Prostate gland (tissue), 2 donors: ENCODE measurements around the gene ACTN1. TPM values are rescaled to one million over a fixed set of nuclear protein-coding genes. Genes with fewer than 3 reads are reported as not detected.

Experiments
- DNase-seq: peaks from one replicate; pipeline ENCODE4 v3.0.0-alpha.2; 2019; ENCODE audit warnings: low spot score
- H3K27ac ChIP-seq, 2 donors: fragments of 200-600 bp; sonication (generic); 2 replicates each; pipeline ENCODE4 v1.5.1; 2017 to 2019
- H3K27me3 ChIP-seq: fragments of 200-600 bp; sonication (generic); replicated peaks from 2 replicates; pipeline ENCODE4 v1.5.1; 2019; ENCODE audit not compliant: insufficient read depth
- H3K36me3 ChIP-seq, 2 donors: fragments of 200-600 bp; sonication (generic); 1 replicate in 1 of 2; 2 replicates in 1 of 2; pipeline versions ENCODE4 v1.5.1 to v1.8.1; 2017 to 2019
- H3K4me1 ChIP-seq: fragments of 200-600 bp; sonication (generic); replicated peaks from 2 replicates; pipeline ENCODE4 v1.5.1; 2019
- H3K4me3 ChIP-seq, 2 donors: fragments of 200-600 bp; sonication (generic); 2 replicates each; pipeline ENCODE4 v1.5.1; 2017 to 2019
- H3K9me3 ChIP-seq: fragments of 200-600 bp; sonication (generic); 2 replicates; pipeline ENCODE4 v1.5.1; 2017
- CTCF ChIP-seq, 4 experiments: fragments of 200-600 bp in 2 of 4; fragments of 450-650 bp in 2 of 4; sonication (generic) in 2 of 4; IDR thresholded peaks; 1 replicate in 3 of 4; 2 replicates in 1 of 4; pipeline ENCODE4 v1.5.1; 2016 to 2019; ENCODE audit warnings: antibody characterized with exemption in 4 of 4, mild to moderate bottlenecking in 2 of 4, moderate library complexity in 2 of 4
- POLR2A ChIP-seq: fragments of 450-650 bp; IDR thresholded peaks from one replicate; pipeline ENCODE4 v1.6.1; 2016; ENCODE audit warnings: antibody characterized with exemption, mild to moderate bottlenecking
- POLR2AphosphoS5 ChIP-seq: sonication (generic); formaldehyde crosslinking; IDR thresholded peaks from one replicate; pipeline ENCODE4 v1.6.1; 2017; ENCODE audit warnings: antibody characterized with exemption
- WGBS: methylation state at CpG from one replicate; pipeline ENCODE4 v1.1.5; 2018; 5-methylcytosine and 5-hydroxymethylcytosine counted together
- intact Hi-C: fragments of 100-400 bp; cut with DNase I; formaldehyde crosslinking; loops from one replicate; pipeline ENCODE4 v1.14.2; 2022
- total RNA-seq, 2 donors: library from RNA; depleted of rRNA; stranded (reverse); fragments of >200 nt; gene quantifications; one replicate each; pipeline ENCODE4 v1.1.0, GENCODE V29; 2016

The ACTN1 gene
- total RNA-seq, 2 donors from 2014 or later = 197 to 240 TPM

GRCh38 chr14:68944162-68944561 is 34.9 kb downstream of the ACTN1 start:
- Histone ChIP-seq H3K4me3 (no peak overlapping the region), H3K27ac (peak overlapping the region; percentile 63 to 98), H3K27me3 (no peaks in the 10 kb centered on the region), H3K9me3 (no peaks in the 10 kb centered on the region), H3K4me1 (peaks cover 24% of the 10 kb centered on the region), H3K36me3 (no peaks in the 10 kb centered on the region)
- DNase-seq = no peak
- intact Hi-C loops = loop anchor here (5.0 kb wide), 1 partner anchor 33 kb away; the partner anchor contains the start of gene ACTN1
- 35% methylated on average over 6 of the region's 6 CpGs for WGBS
- TF ChIP-seq CTCF (IDR thresholded peaks at IDR 0.05) (no peak), POLR2AphosphoS5 (no peak), POLR2A (no peak)

- 66% methylated on average over 10 of the region's 10 CpGs for WGBS
- intact Hi-C loops = loop anchor here (5.0 kb wide), 1 partner anchor 34 kb away; the partner anchor contains the start of gene ACTN1
- peak overlapping the region; percentile 63 to 98 for H3K27ac ChIP-seq
- H3K4me3 ChIP-seq = no peak overlapping the region
- TF ChIP-seq CTCF (IDR thresholded peaks at IDR 0.05) (no peak), POLR2A (no peak), POLR2AphosphoS5 (no peak)
- H3K36me3 ChIP-seq = no peaks in the 10 kb centered on the region
- H3K27me3 ChIP-seq = no peaks in the 10 kb centered on the region
- peaks cover 28% of the 10 kb centered on the region for H3K4me1 ChIP-seq
- no peaks in the 10 kb centered on the region for H3K9me3 ChIP-seq
- no peak for DNase-seq
Measured at GRCh38 chr14:68943107-68943506, 36.0 kb downstream of the ACTN1 start.

GRCh38 chr14:68942296-68943035 is 36.6 kb downstream of the ACTN1 start:
- Histone ChIP-seq H3K27me3 (no peaks in the 10 kb centered on the region), H3K27ac (peak overlapping the region; percentile 63 to 98), H3K4me3 (no peak overlapping the region), H3K4me1 (peaks cover 25% of the 10 kb centered on the region), H3K9me3 (no peaks in the 10 kb centered on the region), H3K36me3 (no peaks in the 10 kb centered on the region)
- TF ChIP-seq POLR2AphosphoS5 (no peak), POLR2A (no peak), CTCF (IDR thresholded peaks at IDR 0.05) (no peak)
- intact Hi-C loops = loop anchor here (5.0 kb wide), 1 partner anchor 35 kb away; the partner anchor contains the start of gene ACTN1
- WGBS = 62% methylated on average over 14 of the region's 14 CpGs
- DNase-seq = no peak

- WGBS = 34% methylated on average over 5 of the region's 5 CpGs
- DNase-seq = peak; percentile 75
- no peaks in the 10 kb centered on the region for H3K27me3 ChIP-seq
- no peaks in the 10 kb centered on the region for H3K9me3 ChIP-seq
- TF ChIP-seq POLR2A (no peak), CTCF (IDR thresholded peaks at IDR 0.05) (peak in 3 of 4 experiments; percentile 24 to 71 (median 68)), POLR2AphosphoS5 (peak; percentile 75)
- intact Hi-C loops = loop anchor here (5.0 kb wide), 1 partner anchor 35 kb away; the partner anchor contains the start of gene ACTN1
- no peaks in the 10 kb centered on the region for H3K36me3 ChIP-seq
- no peak overlapping the region for H3K4me3 ChIP-seq
- peak overlapping the region; percentile 96 to 98 for H3K27ac ChIP-seq
- H3K4me1 ChIP-seq = peaks cover 27% of the 10 kb centered on the region
Measured at GRCh38 chr14:68941820-68942219, 37.3 kb downstream of the ACTN1 start.
